ENCODE measurements around the gene PDIA6.
"Not testable (repeated sequence)": the region's sequence is repeated elsewhere in the genome, so short reads cannot be mapped to it uniquely, and the experiment has no call there.

PDIA6 gene

GRCh38 chr2:10780821-10781220, 31.8 kb downstream of the PDIA6 start:
- not testable (repeated sequence) for DNase-seq (ENCODE audit: low spot score)

- no peak for DNase-seq (ENCODE audit: low spot score)
Measured at GRCh38 chr2:10780491-10780820, 32.1 kb downstream of the PDIA6 start.

GRCh38 chr2:10779776-10780490, 32.7 kb downstream of the PDIA6 start:
- no peak for DNase-seq (ENCODE audit: low spot score)

GRCh38 chr2:10778724-10779115, 33.9 kb downstream of the PDIA6 start:
- DNase-seq (ENCODE audit: low spot score): no peak

GRCh38 chr2:10777842-10778723, 34.5 kb downstream of the PDIA6 start:
- DNase-seq (ENCODE audit: low spot score): no peak

- no peak for DNase-seq (ENCODE audit: low spot score)
Measured at GRCh38 chr2:10777111-10777841, 35.3 kb downstream of the PDIA6 start.

- no peak for DNase-seq (ENCODE audit: low spot score)
Measured at GRCh38 chr2:10776231-10776977, 36.2 kb downstream of the PDIA6 start.

- DNase-seq (ENCODE audit: low spot score): no peak
Measured at GRCh38 chr2:10775831-10776230, 36.8 kb downstream of the PDIA6 start.

- DNase-seq (ENCODE audit: low spot score): no peak
Measured at GRCh38 chr2:10775021-10775780, 37.4 kb downstream of the PDIA6 start.

- no peak for DNase-seq (ENCODE audit: low spot score)
Measured at GRCh38 chr2:10774394-10774793, 38.2 kb downstream of the PDIA6 start.

- DNase-seq (ENCODE audit: low spot score): peak; percentile 24
Measured at GRCh38 chr2:10773821-10774341, 38.7 kb downstream of the PDIA6 start.

GRCh38 chr2:10772868-10773215, 39.7 kb downstream of the PDIA6 start:
- DNase-seq (ENCODE audit: low spot score): peak; percentile 8

- DNase-seq (ENCODE audit: low spot score): peak; percentile 7
Measured at GRCh38 chr2:10772201-10772867, 40.3 kb downstream of the PDIA6 start.

- DNase-seq (ENCODE audit: low spot score): peak; percentile 5
Measured at GRCh38 chr2:10771786-10772185, 40.8 kb downstream of the PDIA6 start.

GRCh38 chr2:10770956-10771750, 41.4 kb downstream of the PDIA6 start:
- DNase-seq (ENCODE audit: low spot score): peak; percentile 11

- no peak for DNase-seq (ENCODE audit: low spot score)
Measured at GRCh38 chr2:10768063-10768507, 44.5 kb downstream of the PDIA6 start.

- DNase-seq (ENCODE audit: low spot score): no peak
Measured at GRCh38 chr2:10765914-10766313, 46.7 kb downstream of the PDIA6 start.

- DNase-seq (ENCODE audit: low spot score): peak; percentile 4
Measured at GRCh38 chr2:10765461-10765860, 47.1 kb downstream of the PDIA6 start.

- peak; percentile 6 for DNase-seq (ENCODE audit: low spot score)
Measured at GRCh38 chr2:10764896-10765295, 47.7 kb downstream of the PDIA6 start.

Measured in AG08396 (cell line).